GM19193 (cell line): ENCODE data around the gene ECSIT.

Experiments
- POLR2A ChIP-seq: IDR thresholded peaks from 4 replicates; pipeline ENCODE4 v1.6.1; 2011; ENCODE audit not compliant: insufficient read depth, insufficient read length; ENCODE audit errors: extremely low read depth

The ECSIT gene, protein sequence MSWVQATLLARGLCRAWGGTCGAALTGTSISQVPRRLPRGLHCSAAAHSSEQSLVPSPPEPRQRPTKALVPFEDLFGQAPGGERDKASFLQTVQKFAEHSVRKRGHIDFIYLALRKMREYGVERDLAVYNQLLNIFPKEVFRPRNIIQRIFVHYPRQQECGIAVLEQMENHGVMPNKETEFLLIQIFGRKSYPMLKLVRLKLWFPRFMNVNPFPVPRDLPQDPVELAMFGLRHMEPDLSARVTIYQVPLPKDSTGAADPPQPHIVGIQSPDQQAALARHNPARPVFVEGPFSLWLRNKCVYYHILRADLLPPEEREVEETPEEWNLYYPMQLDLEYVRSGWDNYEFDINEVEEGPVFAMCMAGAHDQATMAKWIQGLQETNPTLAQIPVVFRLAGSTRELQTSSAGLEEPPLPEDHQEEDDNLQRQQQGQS

DNA sequence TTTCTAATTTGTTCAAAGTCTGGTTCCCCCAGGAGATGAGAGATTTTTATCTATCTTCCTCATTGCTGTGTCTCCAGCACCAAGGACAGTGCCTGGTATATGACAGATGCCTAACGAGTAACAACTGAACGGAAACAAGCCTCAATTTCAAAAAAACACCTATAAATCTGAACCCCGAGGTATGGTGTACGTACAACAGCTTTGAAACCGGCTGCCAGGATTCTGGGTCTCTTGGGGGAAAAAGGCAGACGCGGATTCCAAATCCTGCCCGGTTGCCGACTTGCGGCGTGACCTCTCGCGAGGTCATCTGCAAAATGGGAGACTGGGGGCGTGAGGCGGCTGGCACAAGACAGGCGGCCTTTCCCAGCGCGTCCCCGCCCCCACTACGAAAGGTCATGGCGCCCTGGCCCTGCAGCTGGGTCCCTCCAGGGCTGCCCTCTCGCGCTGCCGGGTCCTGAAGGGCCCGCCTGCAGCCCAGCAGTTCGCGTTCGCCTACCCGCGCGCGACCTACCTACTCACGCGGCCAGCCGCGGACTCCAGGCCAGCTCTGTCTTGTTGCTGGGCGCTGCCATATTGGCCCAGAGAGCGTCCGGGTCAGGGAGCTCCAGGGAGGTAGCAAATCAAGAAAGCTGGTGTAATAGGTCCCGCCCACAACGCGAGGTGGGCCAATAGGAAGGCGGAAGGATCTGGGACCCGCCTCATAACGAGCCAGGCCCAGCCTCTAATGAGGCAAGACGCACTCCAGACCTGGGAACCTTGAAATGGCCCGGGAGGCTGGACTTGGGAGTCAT is at the start of gene ECSIT:
TSS of gene ECSIT (minus strand) at position 584 of the 791 bp plus-strand sequence. CDS start 9,964 bp downstream, outside the sequence.
- TF ChIP-seq POLR2A = peak; percentile 75

DNA sequence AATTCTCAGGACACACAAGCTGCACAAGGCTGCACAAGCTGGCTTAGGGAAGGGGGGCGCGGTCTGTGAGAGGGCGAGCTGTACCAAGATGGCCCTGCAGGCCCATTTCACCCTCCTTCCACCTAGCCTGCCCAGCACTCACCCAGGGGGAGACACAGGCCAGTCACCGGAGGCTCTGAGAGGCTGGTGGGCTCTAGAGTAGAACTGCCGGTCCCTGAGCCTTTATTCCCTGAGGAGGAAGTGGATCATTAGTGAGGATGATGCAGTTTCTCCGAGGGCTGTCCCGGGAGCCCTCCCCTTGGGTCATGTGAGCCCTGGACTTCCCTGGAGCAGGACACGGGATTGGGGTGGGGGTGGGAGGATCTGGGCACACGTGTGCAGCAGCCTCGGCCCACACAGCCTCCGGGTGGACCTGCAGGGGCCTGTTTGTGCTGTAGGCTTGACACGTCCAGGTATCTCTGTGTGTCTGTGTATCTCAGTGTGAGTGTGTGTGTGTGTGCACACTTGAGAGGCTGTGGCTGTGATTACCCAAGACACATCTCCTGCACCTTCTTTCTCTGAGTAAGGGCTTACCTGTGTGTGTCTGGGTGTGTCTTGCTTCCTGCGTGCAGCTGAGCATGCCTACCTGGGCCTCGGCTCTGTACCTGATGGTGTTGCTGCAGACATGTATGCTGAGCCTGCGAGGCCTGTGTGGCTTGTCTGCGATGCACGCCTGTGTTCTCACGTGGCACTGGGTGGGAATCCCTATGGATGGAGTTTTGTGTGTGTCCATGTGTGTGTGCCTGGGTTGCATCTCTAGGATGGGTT is 48.7 kb upstream of the ECSIT start, which contains the start of gene ACP5:
TSS of gene ACP5 (minus strand) at position 195 of the 807 bp plus-strand sequence. CDS start 328 bp downstream, outside the sequence.
- no peak for TF ChIP-seq POLR2A

DNA sequence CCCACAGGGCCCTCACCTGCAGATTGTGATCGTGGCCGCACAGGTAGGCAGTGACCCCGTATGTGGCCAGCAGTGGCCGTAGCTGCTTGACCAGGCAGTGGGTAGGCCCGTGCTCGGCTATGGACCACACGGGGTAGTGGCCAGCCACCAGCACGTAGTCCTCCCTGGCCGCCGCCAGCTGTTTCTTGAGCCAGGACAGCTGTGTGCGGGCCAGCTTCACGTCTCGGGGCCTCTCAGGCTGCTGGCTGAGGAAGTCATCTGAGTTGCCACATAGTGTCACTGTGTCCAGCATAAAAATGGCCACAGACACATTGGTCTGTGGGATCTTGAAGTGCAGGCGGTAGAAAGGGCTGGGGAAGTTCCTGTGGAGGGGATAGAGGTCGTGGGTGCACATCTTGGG is 47.3 kb upstream of the ECSIT start:
- TF ChIP-seq POLR2A = no peak

DNA sequence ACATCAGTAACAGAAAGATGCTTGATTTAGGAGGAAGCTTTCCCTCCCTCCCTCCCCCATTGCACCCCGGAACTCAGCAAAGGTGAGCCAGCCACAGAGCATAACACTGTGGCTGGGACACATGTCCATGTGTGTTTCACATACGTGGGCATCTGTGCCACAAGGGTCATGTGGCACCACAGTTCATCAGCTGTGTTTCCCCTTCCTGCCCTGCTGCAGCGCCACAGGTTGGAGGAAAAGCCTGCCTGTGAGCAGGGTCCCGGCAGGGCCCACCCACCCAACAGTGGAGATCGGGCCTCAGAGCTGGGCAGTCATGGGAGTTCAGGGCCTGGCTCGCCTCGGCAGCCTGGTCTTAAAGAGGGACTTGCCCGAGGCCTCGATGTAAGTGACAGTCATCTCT is 45.8 kb upstream of the ECSIT start:
- no peak for TF ChIP-seq POLR2A

DNA sequence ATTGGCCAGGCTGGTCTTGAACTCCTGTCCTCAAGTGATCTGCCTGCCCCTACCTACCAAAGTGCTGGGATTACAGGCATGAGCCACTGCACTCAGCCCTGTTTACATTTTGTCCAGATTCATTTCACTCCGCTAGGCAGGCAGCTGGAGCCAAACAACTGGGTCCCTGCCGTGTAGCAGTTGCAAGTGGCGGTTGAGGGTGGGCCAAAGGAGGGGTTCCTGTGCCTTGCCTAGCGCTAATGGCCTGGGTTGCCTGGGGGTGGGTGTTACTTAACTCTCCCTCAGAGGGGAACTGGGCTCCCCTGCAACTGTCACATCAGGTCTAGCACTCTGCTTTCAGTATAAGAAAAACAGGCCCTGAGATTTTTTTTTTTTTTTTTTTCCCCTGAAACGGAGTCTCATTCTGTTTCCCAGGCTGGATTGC is 41.1 kb upstream of the ECSIT start:
- TF ChIP-seq POLR2A = no peak

DNA sequence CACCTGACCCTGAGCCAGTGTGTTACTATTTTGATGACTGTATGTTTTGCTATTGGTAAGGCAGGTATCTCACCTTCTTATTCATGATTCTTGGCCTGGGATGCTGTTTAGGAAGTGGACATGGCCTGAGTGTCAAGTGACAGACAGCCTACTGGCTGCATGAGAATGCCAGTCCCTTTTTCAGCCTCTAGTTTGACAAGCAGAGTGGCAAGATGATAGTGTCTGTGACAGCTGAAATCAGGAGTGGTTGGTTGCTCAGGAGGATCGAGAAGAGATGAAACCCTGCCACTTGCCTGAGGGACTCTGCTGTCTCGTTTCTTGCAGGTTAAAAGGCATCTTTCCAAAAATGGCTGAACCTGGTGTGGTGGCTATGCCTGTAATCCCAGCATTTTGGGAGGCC is 37.2 kb upstream of the ECSIT start:
- no peak for TF ChIP-seq POLR2A

DNA sequence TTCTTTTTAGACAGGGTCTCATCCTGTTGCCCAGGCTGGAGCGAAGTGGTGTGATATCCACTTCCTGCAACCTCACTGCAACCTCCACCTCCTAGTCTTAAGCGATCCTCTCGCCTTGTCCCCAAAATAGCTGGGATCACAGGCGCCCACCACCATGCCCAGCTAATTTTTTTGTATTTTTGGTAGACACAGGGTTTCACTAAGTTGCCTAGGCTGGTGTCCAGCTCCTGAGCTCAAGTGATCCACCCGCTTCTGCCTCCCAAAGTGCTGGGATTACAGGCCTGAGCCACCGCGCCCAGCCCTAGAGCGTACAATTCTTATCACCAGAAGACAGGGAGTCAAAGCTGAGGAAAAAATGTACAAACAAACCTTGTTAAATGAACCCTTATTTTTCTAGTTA is 34.6 kb upstream of the ECSIT start:
- no peak for TF ChIP-seq POLR2A

DNA sequence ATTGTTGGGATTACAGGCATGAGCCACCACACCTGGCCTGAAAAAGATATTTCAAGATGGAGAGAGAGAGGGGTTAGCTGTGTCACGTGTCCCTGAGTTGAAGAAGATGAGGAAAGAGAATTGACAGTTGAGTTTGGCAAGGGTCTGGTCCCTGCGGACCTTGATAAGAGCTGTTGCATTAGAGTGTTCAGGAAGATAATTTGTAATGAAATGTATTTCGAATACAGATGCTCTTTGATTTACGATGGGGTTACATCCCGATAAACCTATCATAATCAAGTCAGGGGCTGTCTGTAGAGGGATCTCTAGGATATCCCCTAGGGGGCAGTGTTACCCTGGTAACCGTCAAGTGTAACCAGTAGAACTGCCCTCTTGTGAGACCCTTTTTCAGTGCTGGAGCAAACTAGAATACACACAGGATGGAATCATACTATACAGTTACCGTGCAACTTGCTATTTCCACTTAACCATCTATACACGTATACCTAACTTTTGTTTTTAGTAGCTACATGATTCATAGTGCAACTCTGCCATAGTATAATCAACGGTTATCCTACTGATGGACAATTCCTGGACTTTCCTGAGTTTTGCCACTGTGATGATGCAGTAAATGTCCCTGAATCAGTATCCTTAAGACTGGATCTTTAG is 31.6 kb upstream of the ECSIT start:
- no peak for TF ChIP-seq POLR2A

DNA sequence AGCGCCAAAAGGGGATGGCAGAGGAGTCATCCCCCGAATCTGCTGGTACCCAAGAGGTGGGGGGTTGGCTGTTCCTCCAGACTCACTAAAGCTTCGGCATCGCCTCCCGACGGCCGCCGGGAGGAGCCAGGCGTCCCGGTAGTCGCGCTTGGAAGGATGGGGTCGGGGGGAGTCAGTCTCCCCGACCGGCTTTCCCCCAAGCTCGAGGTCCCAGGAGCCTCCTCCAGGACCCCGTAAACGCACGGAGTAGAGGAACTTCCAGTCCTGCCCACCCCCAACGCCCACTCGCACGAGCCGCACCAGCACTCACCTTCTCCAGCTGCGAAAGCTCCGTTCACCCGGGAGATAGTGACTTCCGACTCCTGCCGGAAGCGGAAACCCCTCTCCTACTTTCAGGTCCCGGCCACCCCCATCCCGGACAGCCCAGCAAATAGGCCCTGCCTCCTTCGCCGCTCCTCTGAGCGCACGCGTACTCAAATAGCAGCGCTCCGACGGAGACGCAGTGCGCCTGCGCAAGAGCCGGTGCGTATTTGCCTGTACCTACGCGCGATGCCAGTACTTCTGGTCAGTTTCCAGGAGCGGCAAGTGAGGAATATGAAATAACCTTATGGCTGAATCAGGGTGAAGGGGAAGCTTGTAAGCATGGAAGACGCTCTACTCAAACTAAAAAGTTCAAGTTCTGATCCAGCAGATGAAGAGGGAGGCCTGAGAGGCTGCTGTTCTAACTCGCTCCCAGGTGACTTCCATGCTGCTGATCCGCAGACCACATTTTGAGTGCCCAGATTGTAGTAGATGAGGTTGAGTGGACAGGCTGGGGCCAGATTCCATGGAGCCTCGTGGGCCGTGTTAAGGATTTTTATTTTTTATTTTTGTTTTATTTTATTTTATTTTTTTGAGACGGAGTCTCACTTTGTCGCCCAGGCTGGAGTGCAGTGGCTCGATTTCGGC is 30.2 kb upstream of the ECSIT start, which contains the start of gene ELOF1:
TSS of gene ELOF1 (minus strand) at position 350 of the 948 bp plus-strand sequence. CDS start 4,883 bp downstream, outside the sequence.
- peak; percentile 82 for TF ChIP-seq POLR2A

DNA sequence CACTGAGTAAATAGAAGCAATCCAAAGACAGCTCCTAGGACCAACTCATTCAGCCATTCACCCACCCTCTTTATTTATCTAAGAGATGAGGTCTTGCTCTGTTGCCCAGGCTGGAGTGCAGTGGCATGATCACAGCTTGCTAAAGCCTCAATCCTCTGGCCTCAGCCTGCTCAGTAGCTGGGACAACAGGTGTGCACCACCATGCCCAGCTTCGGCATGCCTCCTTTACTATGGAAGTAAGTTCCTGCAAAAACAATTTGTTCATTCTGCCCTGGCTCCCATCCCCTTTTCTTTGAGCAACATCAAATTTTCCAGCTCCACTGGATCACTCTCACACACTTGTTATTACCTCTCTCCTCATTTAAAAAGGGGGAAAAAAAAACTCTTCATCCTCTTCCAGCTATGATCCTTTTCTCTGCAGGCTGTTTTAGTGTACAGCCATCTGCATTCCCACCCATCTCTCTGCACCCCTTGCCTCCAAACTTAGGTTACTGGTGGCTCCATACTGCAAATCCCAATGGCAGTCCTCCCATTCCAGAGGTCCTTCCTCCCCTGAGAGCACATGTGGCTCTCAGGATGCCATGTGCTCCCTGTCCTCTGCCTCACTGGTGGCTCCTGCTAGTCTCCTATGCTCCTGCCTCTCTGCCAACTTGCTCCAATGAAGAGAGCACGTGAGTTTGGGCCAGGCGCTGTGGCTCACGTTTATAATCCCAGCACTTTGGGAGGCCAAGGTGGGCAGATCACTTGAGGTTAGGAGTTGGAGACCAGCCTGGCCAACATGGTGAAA is 27.9 kb upstream of the ECSIT start:
- TF ChIP-seq POLR2A = no peak

DNA sequence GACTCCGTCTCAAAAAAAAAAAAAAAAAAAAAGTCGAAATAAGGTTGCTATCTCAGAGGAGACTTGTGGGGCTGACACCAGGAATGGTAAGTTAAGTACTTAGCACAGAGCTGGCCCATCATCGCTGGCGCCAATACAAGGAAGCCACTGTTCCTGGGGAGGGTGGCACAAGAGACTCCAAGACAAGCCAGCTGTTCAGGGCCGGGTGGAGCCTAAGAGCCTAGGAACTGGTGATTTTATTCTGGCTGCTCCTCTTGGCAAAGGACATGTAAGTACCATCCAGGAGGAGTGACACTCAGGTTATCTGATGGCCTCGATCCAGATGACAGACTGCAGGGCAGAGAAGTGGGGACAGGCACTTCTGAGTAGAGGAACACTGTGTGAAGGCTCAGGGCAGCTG is 26.3 kb upstream of the ECSIT start:
- TF ChIP-seq POLR2A = no peak

DNA sequence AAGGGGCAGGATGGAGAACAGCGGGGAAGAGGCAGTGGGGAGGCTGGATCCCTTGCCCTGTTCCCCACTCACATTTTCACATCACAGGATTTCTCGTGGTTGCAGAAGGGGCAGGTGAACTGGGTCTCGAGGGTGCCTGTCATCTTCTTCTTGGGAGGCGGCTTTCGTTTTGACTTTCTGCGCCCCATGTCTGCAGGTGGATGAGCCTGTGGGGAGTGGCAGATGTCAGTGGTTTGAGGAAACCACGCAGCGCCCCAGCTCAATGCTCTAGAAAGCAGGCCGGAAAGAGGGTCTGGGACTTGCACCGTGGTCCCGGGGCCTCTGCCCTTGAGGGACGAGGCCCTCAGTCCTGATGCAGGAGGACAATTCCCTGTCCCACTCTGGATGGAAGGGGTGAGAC is 25.2 kb upstream of the ECSIT start:
- no peak for TF ChIP-seq POLR2A
